ENCODE data around the gene PSME3IP1. TPM values are rescaled to one million over a fixed set of nuclear protein-coding genes. Genes with fewer than 3 reads are reported as not detected.

The PSME3IP1 gene
- total RNA-seq, 3 donors from 2014 or later (not counting 1 experiment from before 2014, with no cell fraction given), result 129 to 148 (median 133) TPM

DNA sequence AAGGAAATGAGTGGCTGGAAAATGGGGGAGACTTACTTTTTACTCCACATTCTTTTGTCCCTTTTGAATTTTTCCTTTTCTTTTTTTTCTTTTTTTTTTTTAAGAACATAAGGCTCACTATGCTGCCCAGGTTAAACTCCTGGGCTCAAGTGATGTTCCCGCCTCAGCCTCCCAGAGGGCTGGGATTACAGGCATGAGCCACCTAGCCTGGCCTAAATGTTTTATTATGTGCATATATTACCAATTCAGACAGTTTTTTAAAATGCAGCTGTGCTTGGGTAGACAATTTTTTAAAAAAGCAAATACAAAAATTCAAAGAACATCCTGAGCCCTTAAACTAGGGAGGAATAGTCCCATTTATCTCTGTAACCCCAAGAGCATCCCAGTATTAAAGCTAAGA lies 28.3 kb downstream of the PSME3IP1 start:
- TF ChIP-seq, protein P1, sequence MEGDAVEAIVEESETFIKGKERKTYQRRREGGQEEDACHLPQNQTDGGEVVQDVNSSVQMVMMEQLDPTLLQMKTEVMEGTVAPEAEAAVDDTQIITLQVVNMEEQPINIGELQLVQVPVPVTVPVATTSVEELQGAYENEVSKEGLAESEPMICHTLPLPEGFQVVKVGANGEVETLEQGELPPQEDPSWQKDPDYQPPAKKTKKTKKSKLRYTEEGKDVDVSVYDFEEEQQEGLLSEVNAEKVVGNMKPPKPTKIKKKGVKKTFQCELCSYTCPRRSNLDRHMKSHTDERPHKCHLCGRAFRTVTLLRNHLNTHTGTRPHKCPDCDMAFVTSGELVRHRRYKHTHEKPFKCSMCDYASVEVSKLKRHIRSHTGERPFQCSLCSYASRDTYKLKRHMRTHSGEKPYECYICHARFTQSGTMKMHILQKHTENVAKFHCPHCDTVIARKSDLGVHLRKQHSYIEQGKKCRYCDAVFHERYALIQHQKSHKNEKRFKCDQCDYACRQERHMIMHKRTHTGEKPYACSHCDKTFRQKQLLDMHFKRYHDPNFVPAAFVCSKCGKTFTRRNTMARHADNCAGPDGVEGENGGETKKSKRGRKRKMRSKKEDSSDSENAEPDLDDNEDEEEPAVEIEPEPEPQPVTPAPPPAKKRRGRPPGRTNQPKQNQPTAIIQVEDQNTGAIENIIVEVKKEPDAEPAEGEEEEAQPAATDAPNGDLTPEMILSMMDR (IDR thresholded peaks at IDR 0.05), result no peak
- Histone ChIP-seq H3K27ac (ENCODE audit: low read length) (no peak overlapping the region), H3K4me3 (ENCODE audit: low read length) (no peak overlapping the region), H3K27me3 (ENCODE audit: control insufficient read depth, insufficient read depth, low read length) (no peaks in the 10 kb centered on the region), H3K4me1 (ENCODE audit: control insufficient read depth, insufficient read depth, low read length) (no peaks in the 10 kb centered on the region), H3K9me3 (ENCODE audit: control insufficient read depth, insufficient read depth, low read length) (no peaks in the 10 kb centered on the region), H3K36me3 (ENCODE audit: control insufficient read depth, insufficient read depth, low read length) (peaks cover 66% of the 10 kb centered on the region)
- H3K36me3 Mint-ChIP-seq, result peaks cover 34% of the 10 kb centered on the region
- H3K4me1 Mint-ChIP-seq, result peaks cover 0 to 8% of the 10 kb centered on the region in 2 donors
- WGBS (ENCODE audit: insufficient coverage), result 100% methylated on average over 1 of the region's 1 CpG
- H3K4me3 Mint-ChIP-seq, result no peak overlapping the region
- no peaks in the 10 kb centered on the region for H3K27me3 Mint-ChIP-seq (ENCODE audit: low read depth in 2 of 2)
- H3K27ac Mint-ChIP-seq, result no peak overlapping the region
- DNase-seq (no peak), ATAC-seq (no peak)
- no peaks in the 10 kb centered on the region for H3K9me3 Mint-ChIP-seq
- intact Hi-C loops (cut with micrococcal nuclease), result no loop called here

DNA sequence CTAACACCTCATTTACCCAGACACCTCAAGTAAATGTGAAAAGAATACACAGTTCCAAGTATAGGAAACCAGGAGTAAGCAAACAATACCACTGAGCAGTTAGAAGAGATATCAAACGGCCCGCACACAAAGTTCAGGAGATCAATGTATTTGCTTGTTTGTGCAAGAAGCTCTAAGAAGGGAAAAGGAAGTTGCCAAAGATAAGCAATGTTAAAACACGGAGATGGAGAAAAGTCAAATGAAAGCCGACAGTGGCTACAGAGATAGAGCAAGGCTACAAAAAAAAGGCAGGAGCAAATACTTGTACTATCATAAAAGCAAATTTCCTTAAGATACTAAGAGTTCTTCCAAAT lies 29.5 kb downstream of the PSME3IP1 start:
- Histone ChIP-seq H3K4me1 (ENCODE audit: control insufficient read depth, insufficient read depth, low read length) (no peaks in the 10 kb centered on the region), H3K27me3 (ENCODE audit: control insufficient read depth, insufficient read depth, low read length) (no peaks in the 10 kb centered on the region), H3K9me3 (ENCODE audit: control insufficient read depth, insufficient read depth, low read length) (no peaks in the 10 kb centered on the region), H3K27ac (ENCODE audit: low read length) (no peak overlapping the region), H3K36me3 (ENCODE audit: control insufficient read depth, insufficient read depth, low read length) (peaks cover 67% of the 10 kb centered on the region), H3K4me3 (ENCODE audit: low read length) (no peak overlapping the region)
- peaks cover 0 to 8% of the 10 kb centered on the region in 2 donors for H3K4me1 Mint-ChIP-seq
- H3K4me3 Mint-ChIP-seq, result no peak overlapping the region
- no peak for DNase-seq
- intact Hi-C loops (cut with micrococcal nuclease), result no loop called here
- no peaks in the 10 kb centered on the region for H3K9me3 Mint-ChIP-seq
- H3K36me3 Mint-ChIP-seq, result peaks cover 41% of the 10 kb centered on the region
- 93% methylated on average over 4 of the region's 4 CpGs for WGBS (ENCODE audit: insufficient coverage)
- no peak for ATAC-seq
- TF ChIP-seq, protein P1 (IDR thresholded peaks at IDR 0.05), result no peak
- H3K27me3 Mint-ChIP-seq (ENCODE audit: low read depth in 2 of 2), result no peaks in the 10 kb centered on the region
- no peak overlapping the region for H3K27ac Mint-ChIP-seq

- Histone ChIP-seq H3K4me1 (ENCODE audit: control insufficient read depth, insufficient read depth, low read length) (no peaks in the 10 kb centered on the region), H3K27ac (ENCODE audit: low read length) (no peak overlapping the region), H3K27me3 (ENCODE audit: control insufficient read depth, insufficient read depth, low read length) (no peaks in the 10 kb centered on the region), H3K9me3 (ENCODE audit: control insufficient read depth, insufficient read depth, low read length) (no peaks in the 10 kb centered on the region), H3K4me3 (ENCODE audit: low read length) (no peak overlapping the region), H3K36me3 (ENCODE audit: control insufficient read depth, insufficient read depth, low read length) (peaks cover 63% of the 10 kb centered on the region)
- 96% methylated on average over 5 of the region's 6 CpGs for WGBS (ENCODE audit: insufficient coverage)
- TF ChIP-seq, protein P1 (IDR thresholded peaks at IDR 0.05), result no peak
- DNase-seq (no peak), ATAC-seq (no peak)
- intact Hi-C loops (cut with micrococcal nuclease), result no loop called here
- Mint-ChIP-seq H3K36me3 (peaks cover 41% of the 10 kb centered on the region), H3K27ac (peak overlapping the region in 1 of 2 donors; percentile 18), H3K4me3 (no peak overlapping the region), H3K4me1 (peaks cover 0 to 8% of the 10 kb centered on the region in 2 donors), H3K27me3 (ENCODE audit: low read depth in 2 of 2) (no peaks in the 10 kb centered on the region), H3K9me3 (no peaks in the 10 kb centered on the region)
Observed at GRCh38 chr16:57155702-57156350, 30.0 kb downstream of the PSME3IP1 start.

- TF ChIP-seq, protein P1 (IDR thresholded peaks at IDR 0.05), result no peak
- H3K4me3 Mint-ChIP-seq, result no peak overlapping the region
- Histone ChIP-seq H3K4me1 (ENCODE audit: control insufficient read depth, insufficient read depth, low read length) (no peaks in the 10 kb centered on the region), H3K27me3 (ENCODE audit: control insufficient read depth, insufficient read depth, low read length) (no peaks in the 10 kb centered on the region), H3K36me3 (ENCODE audit: control insufficient read depth, insufficient read depth, low read length) (peaks cover 49% of the 10 kb centered on the region), H3K9me3 (ENCODE audit: control insufficient read depth, insufficient read depth, low read length) (no peaks in the 10 kb centered on the region), H3K27ac (ENCODE audit: low read length) (no peak overlapping the region), H3K4me3 (ENCODE audit: low read length) (no peak overlapping the region)
- DNase-seq, result no peak
- H3K4me1 Mint-ChIP-seq, result no peaks in the 10 kb centered on the region
- intact Hi-C loops (cut with micrococcal nuclease), result no loop called here
- H3K27me3 Mint-ChIP-seq (ENCODE audit: low read depth in 2 of 2), result no peaks in the 10 kb centered on the region
- no peaks in the 10 kb centered on the region for H3K9me3 Mint-ChIP-seq
- no peak overlapping the region for H3K27ac Mint-ChIP-seq
- H3K36me3 Mint-ChIP-seq, result peaks cover 32% of the 10 kb centered on the region
- WGBS (ENCODE audit: insufficient coverage), result 94% methylated on average over 6 of the region's 6 CpGs
- no peak for ATAC-seq
Observed at GRCh38 chr16:57153841-57154240, 32.0 kb downstream of the PSME3IP1 start.

Data from natural killer cell (primary cell).